K562 (cell line): Measurements from ENCODE around the gene PLEKHG5. TPM values are rescaled to one million over a fixed set of nuclear protein-coding genes. Genes with fewer than 3 reads are reported as not detected.

Source experiments
- CCNT2 ChIP-seq: IDR thresholded peaks from 2 replicates; pipeline ENCODE4 v1.6.1; 2011; ENCODE audit warnings: borderline replicate concordance, low read depth, mild to moderate bottlenecking, moderate library complexity, mixed read lengths, low read length; ENCODE audit not compliant: insufficient read length; ENCODE audit errors: extremely low read depth
- E2F3 ChIP-seq: fragments of 250-450 bp; sonication (Bioruptor Pico); IDR thresholded peaks from 2 replicates; pipeline ENCODE4 v1.4.0; 2020; ENCODE audit warnings: mild to moderate bottlenecking
- GABPB1 ChIP-seq: sonication (generic); formaldehyde crosslinking; IDR thresholded peaks from 2 replicates; pipeline ENCODE4 v1.8.0; 2022; ENCODE audit warnings: mild to moderate bottlenecking, missing genetic modification reagents
- HDAC3 ChIP-seq: fragments of 450-650 bp; IDR thresholded peaks from 2 replicates; pipeline ENCODE4 v1.6.1; 2018; ENCODE audit warnings: borderline replicate concordance, mild to moderate bottlenecking, moderate library complexity; ENCODE audit not compliant: partially characterized antibody
- MYC ChIP-seq, 2 experiments: fragments of 250-450 bp in 1 of 2; sonication (Bioruptor Pico) in 1 of 2; IDR thresholded peaks; 2 replicates each; pipeline versions ENCODE4 v1.5.1 to v1.6.1; 2012 to 2021; ENCODE audit warnings: low read depth in 2 of 2, borderline replicate concordance in 1 of 2, improper control_type of control experiment in 1 of 2, low read length in 1 of 2, mild to moderate bottlenecking in 1 of 2, moderate library complexity in 1 of 2
- NFIC ChIP-seq: fragments of 450-650 bp; IDR thresholded peaks from 2 replicates; pipeline ENCODE4 v1.6.1; 2017; ENCODE audit warnings: mild to moderate bottlenecking, inconsistent platforms
- PCBP1 ChIP-seq: fragments of 200-400 bp; formaldehyde crosslinking; IDR thresholded peaks from 2 replicates; pipeline ENCODE4 v1.6.1; 2018; ENCODE audit warnings: mild to moderate bottlenecking, low read depth, low read length; ENCODE audit not compliant: poor library complexity, severe bottlenecking
- POLR2AphosphoS5 ChIP-seq: IDR thresholded peaks from 2 replicates; pipeline ENCODE4 v1.6.1; 2011; ENCODE audit warnings: mild to moderate bottlenecking, low read depth, low read length, moderate library complexity; ENCODE audit not compliant: control insufficient read depth, insufficient read depth
- WHSC1 ChIP-seq: IDR thresholded peaks from one replicate; pipeline ENCODE4 v1.6.1; 2012; ENCODE audit warnings: low read length, control low read depth, inconsistent platforms
- ZNF407 ChIP-seq: fragments of 450-650 bp; IDR thresholded peaks from 2 replicates; pipeline ENCODE4 v1.6.1; 2016; ENCODE audit warnings: low read depth
- polyA plus RNA-seq, 8 experiments: library from polyadenylated mRNA; depleted of rRNA in 4 of 8; stranded (reverse) in 5 of 8; unstranded in 3 of 8; fragments of >200 nt; fragmentation: Nextera tagmentation in 2 of 8; fragmentation: Illumina TruSeq in 1 of 8; extraction: Ambion mirVana in 2 of 8; extraction: Trizol in 1 of 8; gene quantifications; 2 replicates each; pipeline versions ENCODE4 v1.2.1 to v1.2.3, GENCODE V29; 2011 to 2014; ENCODE audit warnings: inconsistent platforms in 1 of 8, missing spikeins in 1 of 8
- total RNA-seq, 7 experiments: library from RNA; depleted of rRNA in 6 of 7; stranded (reverse); fragments of >200 nt in 6 of 7; fragmentation: Illumina TruSeq in 2 of 7; extraction: Trizol in 2 of 7; gene quantifications; 2 replicates each; pipeline versions ENCODE4 v1.2.1 to v1.2.3, GENCODE V29; 2011 to 2021; ENCODE audit warnings: low replicate concordance in 1 of 7

The PLEKHG5 gene
- total and polyA plus RNA-seq, 9 of the 15 experiments (the other 6 are each of a cell fraction or from before 2014, with no cell fraction given), result 0.04 to 0.29 (median 0.09) TPM; not detected in 3

GRCh38 chr1:6519491-6519934 lies 28.0 kb upstream of the PLEKHG5 start (continued):
- no peak for TF ChIP-seq HDAC3
- TF ChIP-seq CCNT2, result no peak
- TF ChIP-seq ZNF407, result no peak
- no peak for TF ChIP-seq E2F3 (CRISPR knock-in tag)
- no peak for TF ChIP-seq PCBP1
- TF ChIP-seq WHSC1, result no peak
- TF ChIP-seq MYC (IDR thresholded peaks at IDR 0.05; ENCODE audit: low read depth, low read length), result no peak
- TF ChIP-seq MYC (CRISPR knock-in tag; IDR thresholded peaks at IDR 0.05; ENCODE audit: borderline replicate concordance, low read depth), result no peak
- TF ChIP-seq POLR2AphosphoS5, result no peak
- TF ChIP-seq NFIC, result no peak
- TF ChIP-seq GABPB1 (CRISPR knock-in tag), result no peak
- TF ChIP-seq, all 486 proteins: peak for 0
